B cell (primary cell): ENCODE results near the gene KPNA3. TPM values are rescaled to one million over a fixed set of nuclear protein-coding genes. Genes with fewer than 3 reads are reported as not detected.

Source experiments
- ATAC-seq: fragments of 200-7000 bp; cut with Tn5 transposase; one replicate; pipeline ENCODE4 v1.10.0; 2021; ENCODE audit warnings: low read depth, mild to moderate bottlenecking, moderate number of reproducible peaks, moderate library complexity
- CTCF ChIA-PET: fragments of 350-600 bp; sonication (Branson Sonifier 250); formaldehyde crosslinking; loops from one replicate; lab custom pipeline; 2021; ENCODE audit warnings: antibody characterized with exemption, inconsistent platforms; lab: Charles Lee
- POLR2A ChIA-PET: fragments of 350-600 bp; sonication (Branson Sonifier 250); formaldehyde crosslinking; loops from one replicate; lab custom pipeline; 2021; ENCODE audit warnings: antibody characterized with exemption; lab: Charles Lee
- DNase-seq: peaks from one replicate; pipeline ENCODE4 v3.0.0; 2013
- H2AFZ ChIP-seq: 2 replicates; pipeline ENCODE4 v1.6.1; 2012; ENCODE audit warnings: mild to moderate bottlenecking, low read depth, low read length; ENCODE audit not compliant: insufficient read depth, poor library complexity, severe bottlenecking
- H3K27ac ChIP-seq, 2 donors: 1 replicate in 1 of 2; 2 replicates in 1 of 2; pipeline ENCODE4 v1.5.1; 2012 to 2013; ENCODE audit warnings: low read length in 2 of 2, mild to moderate bottlenecking in 2 of 2, moderate library complexity in 1 of 2
- H3K27me3 ChIP-seq, 4 experiments: fragments of 200-600 bp in 1 of 4; sonication (generic) in 1 of 4; replicated peaks in 1 of 4; 1 replicate in 2 of 4; 2 replicates in 2 of 4; pipeline versions ENCODE4 v1.6.1 to v1.7.0; 2013 to 2016; ENCODE audit warnings: low read length in 3 of 4, mild to moderate bottlenecking in 2 of 4, mixed read lengths in 1 of 4, moderate library complexity in 1 of 4; ENCODE audit not compliant: insufficient read depth in 4 of 4, control insufficient read depth in 3 of 4; ENCODE audit errors: control extremely low read depth in 1 of 4
- H3K36me3 ChIP-seq, 2 experiments: replicated peaks in 1 of 2; 1 replicate in 1 of 2; 2 replicates in 1 of 2; pipeline versions ENCODE4 v1.6.1 to v1.7.1; 2013; ENCODE audit warnings: low read length in 1 of 2; ENCODE audit not compliant: insufficient read depth in 2 of 2, control insufficient read depth in 1 of 2; ENCODE audit errors: control extremely low read depth in 1 of 2, extremely low read depth in 1 of 2
- H3K4me1 ChIP-seq, 2 donors: fragments of 200-600 bp in 1 of 2; sonication (generic) in 1 of 2; 1 replicate in 1 of 2; 2 replicates in 1 of 2; pipeline versions ENCODE4 v1.5.1 to v1.6.1; 2013 to 2017; ENCODE audit warnings: low read length in 2 of 2; ENCODE audit not compliant: control insufficient read depth in 2 of 2, insufficient read depth in 2 of 2
- H3K4me2 ChIP-seq: replicated peaks from 2 replicates; pipeline ENCODE3; 2012; ENCODE audit warnings: mild to moderate bottlenecking, low read depth, low read length; ENCODE audit not compliant: poor library complexity, severe bottlenecking
- H3K4me3 ChIP-seq, 5 experiments: fragments of 200-600 bp in 1 of 5; sonication (generic) in 1 of 5; 1 replicate in 3 of 5; 2 replicates in 2 of 5; pipeline versions ENCODE4 v1.5.1 to v1.7.0; 2011 to 2016; ENCODE audit warnings: low read length in 4 of 5, mild to moderate bottlenecking in 4 of 5, low read depth in 2 of 5, control low read depth in 1 of 5, moderate library complexity in 1 of 5; ENCODE audit not compliant: insufficient read depth in 1 of 5; ENCODE audit errors: control extremely low read depth in 1 of 5, extremely low read depth in 1 of 5
- H3K79me2 ChIP-seq: fragments of 200-600 bp; sonication (generic); one replicate; pipeline ENCODE4 v1.6.0; 2016; ENCODE audit warnings: low read length; ENCODE audit not compliant: control insufficient read depth, insufficient read depth
- H3K9ac ChIP-seq: fragments of 200-600 bp; sonication (generic); 2 replicates; pipeline ENCODE4 v1.6.1; 2017; ENCODE audit warnings: mild to moderate bottlenecking, low read length, moderate library complexity
- H3K9me3 ChIP-seq, 3 donors: one replicate each; pipeline versions ENCODE4 v1.6.1 to v1.7.1; 2013; ENCODE audit warnings: low read length in 2 of 3; ENCODE audit not compliant: control insufficient read depth in 2 of 3, insufficient read depth in 1 of 3; ENCODE audit errors: control extremely low read depth in 1 of 3
- H4K20me1 ChIP-seq: 2 replicates; pipeline ENCODE4 v1.6.0; 2012; ENCODE audit warnings: mild to moderate bottlenecking, low read length; ENCODE audit not compliant: insufficient read depth, control insufficient read depth, poor library complexity, severe bottlenecking
- H3K27ac Mint-ChIP-seq: one replicate; pipeline ENCODE4 v1.8.0; 2021; ENCODE audit warnings: mixed read lengths
- H3K27me3 Mint-ChIP-seq: one replicate; pipeline ENCODE4 v1.8.0; 2021; ENCODE audit warnings: mixed read lengths
- H3K4me1 Mint-ChIP-seq: one replicate; pipeline ENCODE4 v1.8.0; 2021; ENCODE audit warnings: mixed read lengths
- H3K4me3 Mint-ChIP-seq: one replicate; pipeline ENCODE4 v1.8.0; 2021; ENCODE audit warnings: mixed read lengths
- H3K9me3 Mint-ChIP-seq: one replicate; pipeline ENCODE4 v1.8.0; 2022; ENCODE audit warnings: mixed read lengths; ENCODE audit not compliant: insufficient read depth
- CTCF ChIP-seq: fragments of 200-600 bp; IDR thresholded peaks from one replicate; pipeline ENCODE4 v1.8.0; 2022; ENCODE audit warnings: antibody characterized with exemption, mild to moderate bottlenecking
- EZH2 ChIP-seq: IDR thresholded peaks from 2 replicates; pipeline ENCODE4 v1.6.1; 2012; ENCODE audit warnings: borderline replicate concordance, low read depth, mild to moderate bottlenecking, moderate library complexity, low read length; ENCODE audit not compliant: insufficient read depth, poor library complexity, severe bottlenecking
- WGBS: methylation state at CpG from one replicate; pipeline ENCODE4 v1.1.5; 2013; ENCODE audit warnings: missing lambda C conversion rate; ENCODE audit not compliant: insufficient coverage; 5-methylcytosine and 5-hydroxymethylcytosine counted together
- intact Hi-C: fragments of 100-400 bp; cut with micrococcal nuclease; formaldehyde crosslinking; loops from one replicate; pipeline ENCODE4 v1.10.0; 2022
- polyA plus RNA-seq: library from polyadenylated mRNA; depleted of rRNA; stranded (reverse); fragments of >200 nt; gene quantifications from 2 replicates; pipeline ENCODE4 v1.2.3, GENCODE V29; 2012
- total RNA-seq, 2 donors: library from RNA; stranded (reverse); fragments of 120-200 nt in 1 of 2; gene quantifications; 1 replicate in 1 of 2; 2 replicates in 1 of 2; pipeline versions ENCODE4 v1.2.3 to v1.2.4, GENCODE V29; 2013 to 2022

KPNA3 gene
- total and polyA plus RNA-seq, 2 donors (not counting 1 experiment from before 2014, with no cell fraction given), result 7.8 to 19.7 TPM

DNA sequence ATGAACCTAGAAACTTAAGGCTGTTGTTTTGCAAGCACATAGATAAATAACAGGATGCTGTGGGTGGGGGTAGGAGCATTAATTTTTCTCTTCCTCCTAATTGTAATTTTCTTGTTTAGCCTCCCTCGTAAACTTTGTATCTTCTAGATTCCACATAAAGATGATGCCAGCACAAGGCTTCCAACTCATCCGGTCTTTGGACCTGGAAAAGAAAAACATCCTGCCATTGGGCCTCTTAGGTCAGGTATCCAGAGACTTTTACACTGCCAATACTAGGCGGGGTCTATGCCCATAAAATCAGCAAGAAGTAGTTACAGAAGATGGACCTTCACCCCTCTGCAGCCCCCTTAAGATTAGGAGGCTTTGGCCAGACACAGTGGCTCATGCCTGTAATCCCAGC is 35.4 kb upstream of the KPNA3 start:
- Histone ChIP-seq H3K27ac (no peak overlapping the region), H3K27me3 (peaks cover 0 to 8% (median 1%) of the 10 kb centered on the region in 4 experiments), H3K4me1 (no peaks in the 10 kb centered on the region), H3K36me3 (no peaks in the 10 kb centered on the region), H3K4me3 (no peak overlapping the region), H3K9ac (no peak overlapping the region), H3K4me2 (no peak overlapping the region), H3K9me3 (peaks cover 0 to 9% (median 7%) of the 10 kb centered on the region in 3 donors), H2AFZ (no peak overlapping the region), H4K20me1 (no peaks in the 10 kb centered on the region), H3K79me2 (no peaks in the 10 kb centered on the region)
- DNase-seq (no peak), ATAC-seq (no peak)
- no peak overlapping the region for H3K27ac Mint-ChIP-seq
- no peak overlapping the region for H3K4me3 Mint-ChIP-seq
- peaks cover 7% of the 10 kb centered on the region for H3K9me3 Mint-ChIP-seq
- H3K4me1 Mint-ChIP-seq, result peaks cover 8% of the 10 kb centered on the region
- intact Hi-C loops, result no loop called here
- no peak for TF ChIP-seq CTCF
- TF ChIP-seq EZH2, result no peak
- POLR2A ChIA-PET, result no interaction called here
- peaks cover 23% of the 10 kb centered on the region for H3K27me3 Mint-ChIP-seq
- WGBS, result 93% methylated on average over 3 of the region's 3 CpGs
- CTCF ChIA-PET, result no interaction called here

DNA sequence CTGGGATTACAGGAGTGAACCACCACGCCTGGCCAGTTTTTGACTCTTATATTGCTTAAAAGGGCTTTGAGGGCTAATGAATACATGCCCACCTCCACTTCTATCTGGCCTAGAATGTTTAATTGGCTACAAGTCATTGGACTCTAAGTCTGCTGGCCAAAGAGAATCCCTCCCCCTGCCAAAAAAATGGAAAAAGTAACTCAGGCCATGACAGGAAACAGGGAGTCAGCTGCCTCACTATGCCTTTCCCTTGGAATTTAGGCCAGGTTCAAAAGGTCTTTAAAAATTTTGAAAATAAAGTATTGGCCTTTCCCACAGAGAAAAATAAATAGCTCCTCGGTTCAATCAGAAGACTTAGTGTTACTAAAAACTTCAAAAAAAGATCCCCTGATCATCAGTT is 34.9 kb upstream of the KPNA3 start:
- H3K27ac Mint-ChIP-seq, result no peak overlapping the region

More for the DNA sequence above, 34.9 kb upstream of the KPNA3 start:
- H3K9ac ChIP-seq, result no peak overlapping the region
- CTCF ChIA-PET, result interaction anchor here (0.6 kb wide), 1 partner anchor 569 kb away, joined by 6 read pairs; no protein-coding TSS in a partner anchor
- 100% methylated on average over 1 of the region's 2 CpGs for WGBS
- TF ChIP-seq EZH2 (no peak), CTCF (no peak)
- no peaks in the 10 kb centered on the region for H3K4me1 ChIP-seq
- ATAC-seq (no peak), DNase-seq (no peak)
- H4K20me1 ChIP-seq, result no peaks in the 10 kb centered on the region
- no peaks in the 10 kb centered on the region for H3K79me2 ChIP-seq
- H3K9me3 Mint-ChIP-seq, result peaks cover 7% of the 10 kb centered on the region
- H3K36me3 ChIP-seq, result no peaks in the 10 kb centered on the region
- no peak overlapping the region for H3K4me3 Mint-ChIP-seq
- H3K4me2 ChIP-seq, result no peak overlapping the region
- peaks cover 0 to 9% (median 7%) of the 10 kb centered on the region in 3 donors for H3K9me3 ChIP-seq
- no peak overlapping the region for H3K4me3 ChIP-seq
- peaks cover 0 to 8% (median 1%) of the 10 kb centered on the region in 4 experiments for H3K27me3 ChIP-seq
- H2AFZ ChIP-seq, result no peak overlapping the region
- no peak overlapping the region for H3K27ac ChIP-seq
- H3K27me3 Mint-ChIP-seq, result peaks cover 27% of the 10 kb centered on the region
- peaks cover 8% of the 10 kb centered on the region for H3K4me1 Mint-ChIP-seq
- POLR2A ChIA-PET, result no interaction called here
- intact Hi-C loops, result no loop called here
